ENCODE results near the gene DDX50. TPM values are rescaled to one million over a fixed set of nuclear protein-coding genes. Genes with fewer than 3 reads are reported as not detected.
"Not testable (repeated sequence)": the region's sequence is repeated elsewhere in the genome, so short reads cannot be mapped to it uniquely, and the experiment has no call there.

Gene DDX50
- total RNA-seq: 53.0 and 55.0 TPM in 2 replicates

DNA sequence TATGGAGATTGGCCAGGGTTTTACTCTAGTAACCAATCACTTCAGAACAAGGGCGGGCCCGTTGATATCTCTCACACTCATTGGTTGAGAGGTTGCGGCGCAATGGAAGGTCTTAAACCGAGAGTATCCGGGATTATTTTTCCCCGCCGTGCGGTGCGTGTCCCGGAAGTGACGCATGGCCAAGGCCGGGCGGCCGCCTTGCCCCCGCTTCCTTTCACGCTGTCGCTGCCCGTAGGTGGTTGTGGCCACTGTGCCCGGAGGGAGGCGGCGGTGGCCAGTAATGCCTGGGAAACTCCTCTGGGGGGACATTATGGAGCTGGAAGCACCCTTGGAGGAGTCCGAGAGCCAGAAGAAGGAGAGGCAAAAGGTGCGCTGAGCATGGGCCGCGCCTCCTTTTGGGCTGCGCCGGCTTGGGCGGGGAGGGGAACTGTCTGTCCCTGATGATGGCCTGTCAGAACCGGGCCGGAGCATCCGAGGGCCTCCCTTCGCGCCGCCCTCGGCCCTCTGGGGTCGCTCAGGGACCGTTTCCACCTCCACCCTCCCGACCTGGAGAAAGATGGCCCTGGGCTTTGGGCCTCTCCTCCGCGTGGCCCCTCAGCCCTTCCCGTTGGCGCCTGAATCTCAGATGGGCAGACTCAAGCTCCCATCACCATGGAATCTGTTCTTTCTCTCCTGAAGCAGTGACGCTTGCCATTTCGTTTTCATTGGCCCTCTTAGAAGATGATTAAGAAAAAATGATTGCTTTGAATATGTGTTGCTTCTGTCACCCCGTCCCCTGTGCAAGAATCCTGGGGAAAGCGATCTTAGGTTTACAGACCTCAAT is at the start of gene DDX50:
Gene DDX50 (plus strand): TSS at position 211 of the 823 bp plus-strand sequence. CDS start 70 bp downstream, at position 281.
- intact Hi-C loops (cut with micrococcal nuclease): loop anchor here (1.0 to 5.0 kb wide), 11 partner anchors 54 to 569 kb away; partner anchors contain the start of genes CCAR1, DNA2, HNRNPH3 and PBLD
- peak; percentile 95 for DNase-seq (ENCODE audit: low spot score)
- H3K4me3 Mint-ChIP-seq: peak within 1 kb of the TSS; percentile 92
- H3K27ac Mint-ChIP-seq: peak within 1 kb of the TSS; percentile 97
- H3K27me3 Mint-ChIP-seq (ENCODE audit: insufficient read depth): no peaks in the 10 kb centered on the region
- no peaks in the 10 kb centered on the region for H3K9me3 Mint-ChIP-seq
- H3K36me3 Mint-ChIP-seq (ENCODE audit: low read depth): peaks cover 17% of the 10 kb centered on the region
- peaks cover 49% of the 10 kb centered on the region for H3K4me1 Mint-ChIP-seq (ENCODE audit: low read depth)

DNA sequence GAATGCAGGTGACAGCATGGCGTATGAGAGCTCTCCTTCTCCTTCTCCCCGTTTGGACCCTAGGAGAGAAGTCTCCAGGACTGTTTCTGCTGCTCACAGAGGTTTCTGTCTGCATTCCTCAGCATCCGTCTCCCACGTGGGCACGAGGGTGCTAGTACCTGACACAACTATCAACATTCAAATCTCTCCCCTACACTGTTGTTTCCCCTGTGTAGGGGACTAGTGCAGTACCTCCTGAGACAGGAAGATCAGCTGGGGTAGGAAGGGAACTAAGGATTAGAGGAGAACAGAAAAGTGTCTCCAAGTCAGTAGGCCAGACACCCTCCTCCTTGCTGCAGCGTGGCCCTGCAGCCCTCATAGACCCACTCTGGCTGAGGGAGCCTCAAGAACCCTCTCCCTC is 44.8 kb upstream of the DDX50 start:
- H3K4me3 Mint-ChIP-seq: no peak overlapping the region
- no peak for DNase-seq (ENCODE audit: low spot score)
- no peak overlapping the region for H3K27ac Mint-ChIP-seq
- no peaks in the 10 kb centered on the region for H3K4me1 Mint-ChIP-seq (ENCODE audit: low read depth)
- H3K27me3 Mint-ChIP-seq (ENCODE audit: insufficient read depth): peaks cover 4% of the 10 kb centered on the region
- H3K36me3 Mint-ChIP-seq (ENCODE audit: low read depth): peaks cover 4% of the 10 kb centered on the region
- H3K9me3 Mint-ChIP-seq: peaks cover 19% of the 10 kb centered on the region
- intact Hi-C loops (cut with micrococcal nuclease): no loop called here

DNA sequence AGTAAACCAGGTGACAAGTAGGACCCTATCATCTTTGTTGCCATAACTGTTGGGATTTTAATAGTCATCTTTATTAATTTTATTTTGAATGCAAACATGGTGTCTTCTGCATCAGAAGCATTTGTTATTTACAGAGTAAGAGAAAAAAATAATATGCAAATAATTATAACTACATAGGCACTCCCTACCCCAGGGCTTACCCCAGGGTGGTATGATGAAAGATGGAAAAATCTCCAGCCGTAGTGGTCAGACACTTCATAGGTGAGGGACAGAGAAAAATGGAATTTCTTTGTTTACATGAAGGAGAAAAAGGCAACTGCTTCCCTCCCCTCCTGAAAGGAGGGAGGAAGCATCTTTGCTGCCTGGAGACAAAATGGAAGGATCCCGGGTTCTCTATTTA is 44.1 kb upstream of the DDX50 start:
- H3K4me3 Mint-ChIP-seq: no peak overlapping the region
- H3K27ac Mint-ChIP-seq: no peak overlapping the region
- peaks cover 4% of the 10 kb centered on the region for H3K27me3 Mint-ChIP-seq (ENCODE audit: insufficient read depth)
- H3K9me3 Mint-ChIP-seq: peaks cover 25% of the 10 kb centered on the region
- H3K4me1 Mint-ChIP-seq (ENCODE audit: low read depth): no peaks in the 10 kb centered on the region
- DNase-seq (ENCODE audit: low spot score): no peak
- intact Hi-C loops (cut with micrococcal nuclease): no loop called here
- peaks cover 4% of the 10 kb centered on the region for H3K36me3 Mint-ChIP-seq (ENCODE audit: low read depth)

DNA sequence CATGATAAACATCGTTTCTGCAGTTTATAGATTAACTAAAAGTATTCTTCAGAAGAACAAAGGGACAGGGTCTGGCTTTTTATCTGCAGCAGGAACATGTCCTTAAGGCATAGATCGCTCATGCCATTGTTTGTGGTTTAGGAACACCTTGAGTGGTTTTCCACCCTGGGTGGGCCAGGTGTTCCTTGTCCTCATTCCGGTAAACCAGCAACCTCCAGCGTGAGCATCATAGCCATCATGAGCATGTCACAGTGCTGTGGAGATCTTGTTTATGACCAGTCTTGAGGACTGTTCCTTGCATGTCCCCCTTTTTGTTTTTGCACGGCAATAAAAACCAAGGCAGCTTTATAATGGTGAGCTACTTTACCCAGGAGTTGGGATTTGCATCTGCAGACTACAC is 39.9 kb upstream of the DDX50 start:
- no peak for DNase-seq (ENCODE audit: low spot score)
- H3K9me3 Mint-ChIP-seq: peaks cover 35% of the 10 kb centered on the region
- no peaks in the 10 kb centered on the region for H3K4me1 Mint-ChIP-seq (ENCODE audit: low read depth)
- intact Hi-C loops (cut with micrococcal nuclease): no loop called here
- H3K27me3 Mint-ChIP-seq (ENCODE audit: insufficient read depth): peaks cover 4% of the 10 kb centered on the region
- H3K36me3 Mint-ChIP-seq (ENCODE audit: low read depth): peaks cover 4% of the 10 kb centered on the region
- H3K4me3 Mint-ChIP-seq: no peak overlapping the region
- no peak overlapping the region for H3K27ac Mint-ChIP-seq

DNA sequence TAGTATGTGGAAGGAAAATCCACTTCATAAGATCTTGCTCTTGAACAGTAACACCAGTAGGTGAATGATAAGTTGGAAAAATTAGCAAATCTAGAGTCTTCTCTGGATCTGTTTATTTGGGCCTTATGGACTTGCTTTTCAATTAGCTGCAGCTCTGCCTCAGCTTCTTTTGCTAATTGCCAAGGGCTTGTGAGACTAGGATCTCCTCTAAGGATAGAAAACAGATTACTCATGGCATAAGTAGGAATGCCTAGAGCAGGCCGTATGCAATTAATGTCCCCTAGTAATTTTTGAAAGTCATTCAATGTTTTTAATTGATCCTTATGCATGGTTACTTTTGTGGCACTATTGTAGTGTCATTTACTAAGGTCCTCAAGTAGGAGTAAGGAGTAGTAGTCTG is 36.5 kb upstream of the DDX50 start:
- no peak for DNase-seq (ENCODE audit: low spot score)
- no peaks in the 10 kb centered on the region for H3K36me3 Mint-ChIP-seq (ENCODE audit: low read depth)

DNA sequence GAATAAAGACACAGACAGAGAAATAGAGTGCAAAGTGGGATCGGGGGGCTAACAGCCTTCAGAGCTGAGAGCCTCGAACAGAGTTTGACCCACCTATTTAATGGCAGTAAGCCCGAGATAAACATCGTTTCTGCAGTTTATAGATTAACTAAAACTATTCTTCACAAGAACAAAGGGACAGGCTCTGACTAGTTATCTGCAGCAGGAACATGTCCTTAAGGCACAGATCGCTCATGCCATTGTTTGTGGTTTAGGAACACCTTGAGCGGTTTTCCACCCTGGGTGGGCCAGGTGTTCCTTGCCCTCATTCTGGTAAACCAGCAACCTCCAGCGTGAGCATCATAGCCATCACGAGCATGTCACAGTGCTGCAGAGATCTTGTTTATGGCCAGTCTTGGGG is 32.9 kb upstream of the DDX50 start:
- intact Hi-C loops (cut with micrococcal nuclease); H3K9me3 Mint-ChIP-seq; H3K4me3 Mint-ChIP-seq; H3K4me1 Mint-ChIP-seq (ENCODE audit: low read depth); H3K36me3 Mint-ChIP-seq (ENCODE audit: low read depth); H3K27me3 Mint-ChIP-seq (ENCODE audit: insufficient read depth); DNase-seq (ENCODE audit: low spot score); H3K27ac Mint-ChIP-seq: not testable (repeated sequence)

More for the DNA sequence above, 36.5 kb upstream of the DDX50 start:
- Mint-ChIP-seq H3K9me3 (peaks cover 36% of the 10 kb centered on the region), H3K27me3 (ENCODE audit: insufficient read depth) (peaks cover 2% of the 10 kb centered on the region), H3K4me3 (no peak overlapping the region), H3K27ac (no peak overlapping the region), H3K4me1 (ENCODE audit: low read depth) (no peaks in the 10 kb centered on the region)
- intact Hi-C loops (cut with micrococcal nuclease): no loop called here

DNA sequence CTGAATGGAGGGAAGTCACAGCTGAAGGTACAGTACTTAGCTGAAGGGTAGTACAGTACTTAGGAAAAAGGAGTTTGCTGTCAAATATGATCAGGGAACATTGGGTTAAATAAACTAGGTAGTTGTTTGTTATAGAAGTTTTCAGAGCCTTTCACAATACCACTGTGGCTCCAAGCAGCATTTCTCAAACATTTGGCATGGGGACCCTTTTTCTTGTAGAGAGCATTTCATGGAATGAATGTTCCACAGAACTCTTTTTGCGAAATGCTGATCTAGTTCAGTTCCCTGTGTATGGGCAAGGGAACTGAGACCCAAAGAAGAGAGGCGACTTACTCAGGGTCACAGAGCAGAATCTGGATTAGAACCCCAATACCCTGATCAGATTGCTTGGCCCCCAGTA is 31.5 kb upstream of the DDX50 start:
- no peaks in the 10 kb centered on the region for H3K36me3 Mint-ChIP-seq (ENCODE audit: low read depth)
- peaks cover 9% of the 10 kb centered on the region for H3K4me1 Mint-ChIP-seq (ENCODE audit: low read depth)
- intact Hi-C loops (cut with micrococcal nuclease): no loop called here
- H3K27ac Mint-ChIP-seq: no peak overlapping the region
- H3K4me3 Mint-ChIP-seq: no peak overlapping the region
- no peak for DNase-seq (ENCODE audit: low spot score)
- peaks cover 2% of the 10 kb centered on the region for H3K27me3 Mint-ChIP-seq (ENCODE audit: insufficient read depth)
- H3K9me3 Mint-ChIP-seq: peaks cover 7% of the 10 kb centered on the region

DNA sequence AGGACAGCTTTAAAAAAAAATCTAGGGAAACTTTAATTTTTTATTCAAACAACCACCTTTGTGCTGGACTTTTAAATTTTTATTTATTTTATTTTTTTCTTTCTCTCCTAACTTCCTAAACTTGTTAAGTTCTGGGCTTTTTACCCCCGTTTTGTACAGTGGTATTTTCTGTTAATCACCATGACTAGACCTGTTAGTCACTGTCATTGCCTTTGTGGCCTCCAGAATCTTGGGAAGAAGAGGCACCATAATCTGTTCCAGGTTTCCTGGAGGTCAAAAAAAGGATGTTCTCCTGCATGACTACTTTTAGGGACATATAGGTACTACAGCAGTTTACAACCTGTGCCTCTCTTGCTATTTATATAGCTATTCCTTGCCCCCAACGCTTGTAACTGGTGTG is 31.1 kb upstream of the DDX50 start:
- DNase-seq (ENCODE audit: low spot score): no peak
- H3K4me3 Mint-ChIP-seq: no peak overlapping the region
- no peak overlapping the region for H3K27ac Mint-ChIP-seq
- H3K36me3 Mint-ChIP-seq (ENCODE audit: low read depth): no peaks in the 10 kb centered on the region
- H3K27me3 Mint-ChIP-seq (ENCODE audit: insufficient read depth): peaks cover 2% of the 10 kb centered on the region
- H3K9me3 Mint-ChIP-seq: peaks cover 7% of the 10 kb centered on the region
- H3K4me1 Mint-ChIP-seq (ENCODE audit: low read depth): peaks cover 9% of the 10 kb centered on the region
- intact Hi-C loops (cut with micrococcal nuclease): no loop called here

GRCh38 chr10:68870545-68871104 is 30.5 kb upstream of the DDX50 start:
- Mint-ChIP-seq H3K36me3 (ENCODE audit: low read depth) (no peaks in the 10 kb centered on the region), H3K9me3 (peaks cover 7% of the 10 kb centered on the region), H3K4me3 (no peak overlapping the region), H3K27me3 (ENCODE audit: insufficient read depth) (peaks cover 2% of the 10 kb centered on the region), H3K27ac (peak overlapping the region; percentile 25), H3K4me1 (ENCODE audit: low read depth) (peaks cover 9% of the 10 kb centered on the region)
- DNase-seq (ENCODE audit: low spot score): no peak
- intact Hi-C loops (cut with micrococcal nuclease): no loop called here

- no peak overlapping the region for H3K4me3 Mint-ChIP-seq
- peaks cover 9% of the 10 kb centered on the region for H3K4me1 Mint-ChIP-seq (ENCODE audit: low read depth)
- intact Hi-C loops (cut with micrococcal nuclease): no loop called here
- DNase-seq (ENCODE audit: low spot score): no peak
- no peak overlapping the region for H3K27ac Mint-ChIP-seq
- H3K36me3 Mint-ChIP-seq (ENCODE audit: low read depth): no peaks in the 10 kb centered on the region
- peaks cover 7% of the 10 kb centered on the region for H3K9me3 Mint-ChIP-seq
- peaks cover 2% of the 10 kb centered on the region for H3K27me3 Mint-ChIP-seq (ENCODE audit: insufficient read depth)
Measured at GRCh38 chr10:68871105-68871711, 29.9 kb upstream of the DDX50 start.

- DNase-seq (ENCODE audit: low spot score): no peak
- Mint-ChIP-seq H3K27me3 (ENCODE audit: insufficient read depth) (peaks cover 2% of the 10 kb centered on the region), H3K9me3 (peaks cover 7% of the 10 kb centered on the region), H3K27ac (no peak overlapping the region), H3K36me3 (ENCODE audit: low read depth) (no peaks in the 10 kb centered on the region), H3K4me3 (no peak overlapping the region), H3K4me1 (ENCODE audit: low read depth) (peaks cover 9% of the 10 kb centered on the region)
- intact Hi-C loops (cut with micrococcal nuclease): no loop called here
Measured at GRCh38 chr10:68871731-68872342, 29.3 kb upstream of the DDX50 start.

DNA sequence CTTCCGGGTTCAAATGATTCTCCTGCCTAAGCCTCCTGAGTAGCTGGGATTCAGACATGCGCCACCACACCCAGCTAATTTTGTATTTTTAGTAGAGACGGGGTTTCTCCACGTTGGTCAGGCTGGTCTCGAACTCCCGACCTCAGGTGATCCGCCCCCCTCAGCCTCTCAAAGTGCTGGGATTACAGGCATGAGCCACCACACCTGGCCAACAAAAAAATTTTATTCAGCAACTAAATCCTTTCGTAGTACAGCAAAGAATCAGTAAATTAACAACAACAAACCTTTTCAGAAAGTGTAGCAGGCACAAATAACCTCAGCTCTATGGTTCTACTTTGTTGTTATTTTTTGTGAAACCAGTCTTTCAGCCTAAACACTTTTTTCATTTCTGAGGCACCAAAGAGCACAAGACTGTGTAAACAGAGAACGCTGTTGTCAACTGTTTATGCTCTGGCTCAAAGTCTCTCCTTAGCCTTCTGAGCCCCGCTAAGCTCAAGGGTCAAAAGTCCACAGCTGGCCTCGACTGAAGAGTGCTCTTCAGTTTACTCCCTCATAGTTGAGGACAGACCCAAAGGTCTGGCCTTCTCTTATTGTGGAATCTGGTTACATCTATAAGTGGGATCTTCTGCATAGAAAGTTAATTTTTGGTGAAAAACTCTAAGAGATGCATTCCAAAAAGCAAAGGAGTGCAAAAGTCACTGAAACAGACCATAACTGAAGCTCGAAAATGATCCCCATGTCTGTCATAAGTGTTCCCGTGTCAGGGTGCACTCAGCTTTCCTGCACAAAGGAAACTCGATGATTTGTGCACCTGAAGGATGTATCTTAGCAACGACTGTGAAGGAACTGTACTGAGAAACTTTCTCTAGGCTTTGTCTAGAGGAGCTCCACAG is 24.6 kb upstream of the DDX50 start:
- H3K27me3 Mint-ChIP-seq (ENCODE audit: insufficient read depth): peaks cover 7% of the 10 kb centered on the region

More for the DNA sequence above, 24.6 kb upstream of the DDX50 start:
- intact Hi-C loops (cut with micrococcal nuclease): no loop called here
- Mint-ChIP-seq H3K4me3 (no peak overlapping the region), H3K27ac (no peak overlapping the region), H3K36me3 (ENCODE audit: low read depth) (no peaks in the 10 kb centered on the region), H3K9me3 (no peaks in the 10 kb centered on the region), H3K4me1 (ENCODE audit: low read depth) (no peaks in the 10 kb centered on the region)
- DNase-seq (ENCODE audit: low spot score): no peak

All from activated T-helper 1 cell treated with anti-CD3 and anti-CD28 coated beads, Interleukin-12 subunit alpha, Interleukin-12 subunit beta, Interleukin-2, Interleukin-4 antibody, amounts not matched to agents 30 ng/mL and 10 ng/mL and 1 ng/mL, durations not matched to agents 14 hours and 24 hours and 36 hours (primary cell).